ENCODE results near the gene L3MBTL4.

The L3MBTL4 gene

GRCh38 chr18:6328621-6329010 lies 86.1 kb downstream of the L3MBTL4 start:
- Histone ChIP-seq H3K4ac (ENCODE audit: low read depth, low read length) (no peak overlapping the region), H2BK15ac (replicated peaks; ENCODE audit: low read depth) (no peak overlapping the region), H3K4me2 (ENCODE audit: low read length) (no peak overlapping the region), H3K18ac (ENCODE audit: low read length) (no peak overlapping the region), H3K79me1 (ENCODE audit: low read length) (no peaks in the 10 kb centered on the region), H3K56ac (ENCODE audit: low read length) (no peak overlapping the region), H3K9ac (ENCODE audit: low read length) (no peak overlapping the region), H3K4me3 (ENCODE audit: low read length) (no peak overlapping the region), H3K23ac (ENCODE audit: low read length) (no peak overlapping the region), H3K27ac (ENCODE audit: low read depth, low read length) (no peak overlapping the region), H3K27me3 (ENCODE audit: insufficient read depth, low read length, poor library complexity) (no peaks in the 10 kb centered on the region), H2BK5ac (ENCODE audit: low read length) (no peak overlapping the region), H4K5ac (ENCODE audit: low read length) (no peak overlapping the region), H3K4me1 (ENCODE audit: control insufficient read depth, low read depth, low read length) (no peaks in the 10 kb centered on the region), H4K8ac (ENCODE audit: low read depth, low read length) (no peak overlapping the region), H3K79me2 (ENCODE audit: control insufficient read depth, insufficient read depth, low read length) (no peaks in the 10 kb centered on the region), H2BK120ac (ENCODE audit: low read depth, low read length) (no peak overlapping the region), H3K36me3 (ENCODE audit: control insufficient read depth, insufficient read depth, low read length) (no peaks in the 10 kb centered on the region), H2AK5ac (ENCODE audit: low read length) (no peak overlapping the region)
- WGBS (ENCODE audit: extremely low coverage, insufficient coverage, low lambda C conversion rate), result no CpG with 5 or more reads among the region's 3 CpGs
- DNase-seq, result no peak

GRCh38 chr18:6327895-6328620 lies 86.7 kb downstream of the L3MBTL4 start:
- no peak overlapping the region for H3K18ac ChIP-seq (ENCODE audit: low read length)
- H3K4me2 ChIP-seq (ENCODE audit: low read length), result no peak overlapping the region
- no peaks in the 10 kb centered on the region for H3K79me2 ChIP-seq (ENCODE audit: control insufficient read depth, insufficient read depth, low read length)
- H3K79me1 ChIP-seq (ENCODE audit: low read length), result no peaks in the 10 kb centered on the region
- H3K4me1 ChIP-seq (ENCODE audit: control insufficient read depth, low read depth, low read length), result no peaks in the 10 kb centered on the region
- H3K23ac ChIP-seq (ENCODE audit: low read length), result no peak overlapping the region
- no peak for DNase-seq
- H3K56ac ChIP-seq (ENCODE audit: low read length), result no peak overlapping the region
- no peak overlapping the region for H2BK15ac ChIP-seq (replicated peaks; ENCODE audit: low read depth)
- no peaks in the 10 kb centered on the region for H3K36me3 ChIP-seq (ENCODE audit: control insufficient read depth, insufficient read depth, low read length)
- WGBS (ENCODE audit: extremely low coverage, insufficient coverage, low lambda C conversion rate), result no CpG with 5 or more reads among the region's 2 CpGs
- no peak overlapping the region for H3K4ac ChIP-seq (ENCODE audit: low read depth, low read length)
- no peak overlapping the region for H4K5ac ChIP-seq (ENCODE audit: low read length)
- no peak overlapping the region for H3K4me3 ChIP-seq (ENCODE audit: low read length)
- no peak overlapping the region for H2AK5ac ChIP-seq (ENCODE audit: low read length)
- no peak overlapping the region for H3K9ac ChIP-seq (ENCODE audit: low read length)
- H3K27ac ChIP-seq (ENCODE audit: low read depth, low read length), result no peak overlapping the region
- H4K8ac ChIP-seq (ENCODE audit: low read depth, low read length), result no peak overlapping the region
- no peak overlapping the region for H2BK5ac ChIP-seq (ENCODE audit: low read length)
- H3K27me3 ChIP-seq (ENCODE audit: insufficient read depth, low read length, poor library complexity), result no peaks in the 10 kb centered on the region
- no peak overlapping the region for H2BK120ac ChIP-seq (ENCODE audit: low read depth, low read length)

- no peak overlapping the region for H3K4me2 ChIP-seq (ENCODE audit: low read length)
- no peak overlapping the region for H4K8ac ChIP-seq (ENCODE audit: low read depth, low read length)
- H3K56ac ChIP-seq (ENCODE audit: low read length), result no peak overlapping the region
- H3K79me2 ChIP-seq (ENCODE audit: control insufficient read depth, insufficient read depth, low read length), result no peaks in the 10 kb centered on the region
- no peak overlapping the region for H2BK15ac ChIP-seq (replicated peaks; ENCODE audit: low read depth)
- no peak overlapping the region for H2BK120ac ChIP-seq (ENCODE audit: low read depth, low read length)
- H3K23ac ChIP-seq (ENCODE audit: low read length), result no peak overlapping the region
- H3K4me3 ChIP-seq (ENCODE audit: low read length), result no peak overlapping the region
- no CpG with 5 or more reads among the region's 4 CpGs for WGBS (ENCODE audit: extremely low coverage, insufficient coverage, low lambda C conversion rate)
- H4K5ac ChIP-seq (ENCODE audit: low read length), result no peak overlapping the region
- DNase-seq, result no peak
- H3K27ac ChIP-seq (ENCODE audit: low read depth, low read length), result no peak overlapping the region
- H3K18ac ChIP-seq (ENCODE audit: low read length), result no peak overlapping the region
- no peak overlapping the region for H3K9ac ChIP-seq (ENCODE audit: low read length)
- H3K79me1 ChIP-seq (ENCODE audit: low read length), result no peaks in the 10 kb centered on the region
- H2AK5ac ChIP-seq (ENCODE audit: low read length), result no peak overlapping the region
- no peaks in the 10 kb centered on the region for H3K27me3 ChIP-seq (ENCODE audit: insufficient read depth, low read length, poor library complexity)
- H3K36me3 ChIP-seq (ENCODE audit: control insufficient read depth, insufficient read depth, low read length), result no peaks in the 10 kb centered on the region
- H2BK5ac ChIP-seq (ENCODE audit: low read length), result no peak overlapping the region
- no peaks in the 10 kb centered on the region for H3K4me1 ChIP-seq (ENCODE audit: control insufficient read depth, low read depth, low read length)
- H3K4ac ChIP-seq (ENCODE audit: low read depth, low read length), result no peak overlapping the region
Observed at GRCh38 chr18:6327485-6327884, 87.2 kb downstream of the L3MBTL4 start.

GRCh38 chr18:6326566-6326965 lies 88.1 kb downstream of the L3MBTL4 start:
- no CpG with 5 or more reads among the region's 2 CpGs for WGBS (ENCODE audit: extremely low coverage, insufficient coverage, low lambda C conversion rate)
- H3K27me3 ChIP-seq (ENCODE audit: insufficient read depth, low read length, poor library complexity), result no peaks in the 10 kb centered on the region
- H3K4me1 ChIP-seq (ENCODE audit: control insufficient read depth, low read depth, low read length), result no peaks in the 10 kb centered on the region
- no peak overlapping the region for H3K4me2 ChIP-seq (ENCODE audit: low read length)
- H3K4ac ChIP-seq (ENCODE audit: low read depth, low read length), result no peak overlapping the region
- no peaks in the 10 kb centered on the region for H3K79me2 ChIP-seq (ENCODE audit: control insufficient read depth, insufficient read depth, low read length)
- no peak overlapping the region for H3K56ac ChIP-seq (ENCODE audit: low read length)
- no peak overlapping the region for H4K5ac ChIP-seq (ENCODE audit: low read length)
- no peak overlapping the region for H3K4me3 ChIP-seq (ENCODE audit: low read length)
- H4K8ac ChIP-seq (ENCODE audit: low read depth, low read length), result no peak overlapping the region
- DNase-seq, result no peak
- no peak overlapping the region for H3K18ac ChIP-seq (ENCODE audit: low read length)
- no peaks in the 10 kb centered on the region for H3K36me3 ChIP-seq (ENCODE audit: control insufficient read depth, insufficient read depth, low read length)
- H3K79me1 ChIP-seq (ENCODE audit: low read length), result no peaks in the 10 kb centered on the region
- H2AK5ac ChIP-seq (ENCODE audit: low read length), result no peak overlapping the region
- H2BK15ac ChIP-seq (replicated peaks; ENCODE audit: low read depth), result no peak overlapping the region
- no peak overlapping the region for H2BK5ac ChIP-seq (ENCODE audit: low read length)
- no peak overlapping the region for H3K9ac ChIP-seq (ENCODE audit: low read length)
- H2BK120ac ChIP-seq (ENCODE audit: low read depth, low read length), result no peak overlapping the region
- no peak overlapping the region for H3K23ac ChIP-seq (ENCODE audit: low read length)
- no peak overlapping the region for H3K27ac ChIP-seq (ENCODE audit: low read depth, low read length)

GRCh38 chr18:6323319-6323889 lies 91.3 kb downstream of the L3MBTL4 start:
- H3K27me3 ChIP-seq (ENCODE audit: insufficient read depth, low read length, poor library complexity), result no peaks in the 10 kb centered on the region
- H3K27ac ChIP-seq (ENCODE audit: low read depth, low read length), result no peak overlapping the region
- H3K4ac ChIP-seq (ENCODE audit: low read depth, low read length), result no peak overlapping the region
- H3K4me2 ChIP-seq (ENCODE audit: low read length), result no peak overlapping the region
- WGBS (ENCODE audit: extremely low coverage, insufficient coverage, low lambda C conversion rate), result no CpG with 5 or more reads among the region's 1 CpG
- H3K9ac ChIP-seq (ENCODE audit: low read length), result no peak overlapping the region
- H2BK120ac ChIP-seq (ENCODE audit: low read depth, low read length), result no peak overlapping the region
- no peaks in the 10 kb centered on the region for H3K36me3 ChIP-seq (ENCODE audit: control insufficient read depth, insufficient read depth, low read length)
- H2AK5ac ChIP-seq (ENCODE audit: low read length), result no peak overlapping the region
- H3K18ac ChIP-seq (ENCODE audit: low read length), result no peak overlapping the region
- no peak overlapping the region for H4K8ac ChIP-seq (ENCODE audit: low read depth, low read length)
- no peak overlapping the region for H2BK5ac ChIP-seq (ENCODE audit: low read length)
- no peak overlapping the region for H4K5ac ChIP-seq (ENCODE audit: low read length)
- peak; percentile 13 for DNase-seq
- H2BK15ac ChIP-seq (replicated peaks; ENCODE audit: low read depth), result no peak overlapping the region
- H3K79me2 ChIP-seq (ENCODE audit: control insufficient read depth, insufficient read depth, low read length), result no peaks in the 10 kb centered on the region
- no peaks in the 10 kb centered on the region for H3K4me1 ChIP-seq (ENCODE audit: control insufficient read depth, low read depth, low read length)
- H3K23ac ChIP-seq (ENCODE audit: low read length), result no peak overlapping the region
- no peaks in the 10 kb centered on the region for H3K79me1 ChIP-seq (ENCODE audit: low read length)
- no peak overlapping the region for H3K56ac ChIP-seq (ENCODE audit: low read length)
- no peak overlapping the region for H3K4me3 ChIP-seq (ENCODE audit: low read length)

All from mesendoderm (in vitro differentiated cells).